H1 (cell line): ENCODE data around the gene TOR1B. TPM values are rescaled to one million over a fixed set of nuclear protein-coding genes. Genes with fewer than 3 reads are reported as not detected.

ENCODE experiments used
- CEBPB ChIP-seq: IDR thresholded peaks from 2 replicates; pipeline ENCODE4 v1.6.1; 2012; ENCODE audit warnings: low read depth, low read length
- CHD7 ChIP-seq: fragments of 300-600 bp; sonication (generic); IDR thresholded peaks from 2 replicates; pipeline ENCODE4 v1.7.1; 2012; ENCODE audit warnings: low read length, moderate library complexity, mild to moderate bottlenecking, inconsistent platforms; ENCODE audit not compliant: insufficient replicate concordance
- CREB1 ChIP-seq: IDR thresholded peaks from 2 replicates; pipeline ENCODE4 v1.6.1; 2012; ENCODE audit warnings: inconsistent platforms
- GABPA ChIP-seq: IDR thresholded peaks from 2 replicates; pipeline ENCODE4 v1.6.1; 2011; ENCODE audit warnings: mild to moderate bottlenecking, low read length, moderate library complexity, borderline replicate concordance; ENCODE audit not compliant: insufficient read depth
- POLR2A ChIP-seq, 2 experiments: IDR thresholded peaks; 1 replicate in 1 of 2; 2 replicates in 1 of 2; pipeline ENCODE4 v1.6.1; 2011; ENCODE audit warnings: low read depth in 2 of 2, low read length in 2 of 2, mild to moderate bottlenecking in 2 of 2; ENCODE audit errors: control extremely low read depth in 1 of 2
- POLR2AphosphoS5 ChIP-seq: IDR thresholded peaks from 2 replicates; pipeline ENCODE4 v1.6.1; 2011; ENCODE audit warnings: low read depth, low read length
- RFX5 ChIP-seq: IDR thresholded peaks from 2 replicates; pipeline ENCODE4 v1.6.1; 2011; ENCODE audit warnings: low read depth, low read length, improper control_type of control experiment, borderline replicate concordance
- SIN3A ChIP-seq, 2 experiments: IDR thresholded peaks in 1 of 2; conservative IDR thresholded peaks in 1 of 2; 2 replicates each; pipeline ENCODE4 v1.6.1; 2011 to 2012; ENCODE audit warnings: low read length in 2 of 2, improper control_type of control experiment in 1 of 2, low read depth in 1 of 2, mild to moderate bottlenecking in 1 of 2
- SIRT6 ChIP-seq: IDR thresholded peaks from one replicate; pipeline ENCODE4 v1.7.1; 2012; ENCODE audit warnings: low read length, inconsistent platforms
- SP1 ChIP-seq: IDR thresholded peaks from 2 replicates; pipeline ENCODE4 v1.6.1; 2011; ENCODE audit warnings: low read depth, low read length
- SP4 ChIP-seq: IDR thresholded peaks from 2 replicates; pipeline ENCODE4 v1.6.1; 2012; ENCODE audit warnings: low read length, inconsistent platforms
- SRF ChIP-seq: IDR thresholded peaks from 2 replicates; pipeline ENCODE4 v1.6.1; 2011; ENCODE audit warnings: mild to moderate bottlenecking, low read depth, low read length, moderate library complexity
- polyA plus RNA-seq, 7 experiments: library from polyadenylated mRNA; depleted of rRNA in 3 of 7; stranded (reverse) in 5 of 7; unstranded in 2 of 7; fragments of >200 nt in 5 of 7; fragments of 200-250 nt in 2 of 7; gene quantifications; 1 replicate in 5 of 7; 2 replicates in 1 of 7; 4 replicates in 1 of 7; pipeline versions ENCODE4 v1.2.1 to v1.2.3, GENCODE V29; 2011 to 2013; ENCODE audit warnings: missing spikeins in 2 of 7, mixed read lengths in 2 of 7
- total RNA-seq: library from RNA; stranded (reverse); fragmentation: NEBNext Ultra II Directional; extraction: Animal tissue kit (Norgen Biotek cat#: 25700); gene quantifications from 2 replicates; pipeline ENCODE4 v1.2.1, GENCODE V29; 2021

Gene TOR1B
- total and polyA plus RNA-seq, 2 of the 8 experiments (the other 6 are each of a cell fraction or from before 2014, with no cell fraction given): 11.4 to 17.4 TPM

- TF ChIP-seq SIRT6 (no peak), SIN3A (conservative IDR thresholded peaks at IDR 0.05 in 1 of 2, IDR thresholded peaks at IDR 0.05 in 1 of 2; ENCODE audit: low read depth in 1 of 2, low read length in 2 of 2) (peak; percentile 79 to 99; a peak in 3 of 4 replicates), SRF (peak; percentile 77), SP4 (peak; percentile 80), RFX5 (no peak), SP1 (peak; percentile 73; the same call in 1 of the 2 replicates), POLR2A (IDR thresholded peaks at IDR 0.05; ENCODE audit: control extremely low read depth in 1 of 2, low read depth in 2 of 2, low read length in 2 of 2) (peak; percentile 32 to 91), CREB1 (peak; percentile 97), POLR2AphosphoS5 (peak; percentile 69; the same call in 1 of the 2 replicates), CEBPB (no peak; the same call in 1 of the 2 replicates), CHD7 (no peak), GABPA (peak; percentile 61; the same call in 1 of the 2 replicates)
Observed at GRCh38 chr9:129835128-129835859, 32.3 kb downstream of the TOR1B start, which contains the start of the genes C9orf78 and USP20 (continued).
